Activated CD8-positive, alpha-beta memory T cell treated with anti-CD3 and anti-CD28 coated beads, Interleukin-2, amount 50 U/mL, for 4 hours (primary cell): Measurements from ENCODE around the gene MDC1.
A peak's percentile ranks its signal among the peaks of the same experiment; 100 is the strongest.
"Not testable (repeated sequence)": the region's sequence is repeated elsewhere in the genome, so short reads cannot be mapped to it uniquely, and the experiment has no call there.

Experiments used
- DNase-seq: peaks from one replicate; pipeline ENCODE4 v3.0.0-alpha.2; 2020

The MDC1 gene

GRCh38 chr6:30744054-30744805 is 27.1 kb upstream of the MDC1 start, which contains the start of gene IER3:
IER3 (minus strand) TSS chr6:30744547; CDS start chr6:30744518, 29 bp downstream.
- peak; percentile 81 for DNase-seq

DNA sequence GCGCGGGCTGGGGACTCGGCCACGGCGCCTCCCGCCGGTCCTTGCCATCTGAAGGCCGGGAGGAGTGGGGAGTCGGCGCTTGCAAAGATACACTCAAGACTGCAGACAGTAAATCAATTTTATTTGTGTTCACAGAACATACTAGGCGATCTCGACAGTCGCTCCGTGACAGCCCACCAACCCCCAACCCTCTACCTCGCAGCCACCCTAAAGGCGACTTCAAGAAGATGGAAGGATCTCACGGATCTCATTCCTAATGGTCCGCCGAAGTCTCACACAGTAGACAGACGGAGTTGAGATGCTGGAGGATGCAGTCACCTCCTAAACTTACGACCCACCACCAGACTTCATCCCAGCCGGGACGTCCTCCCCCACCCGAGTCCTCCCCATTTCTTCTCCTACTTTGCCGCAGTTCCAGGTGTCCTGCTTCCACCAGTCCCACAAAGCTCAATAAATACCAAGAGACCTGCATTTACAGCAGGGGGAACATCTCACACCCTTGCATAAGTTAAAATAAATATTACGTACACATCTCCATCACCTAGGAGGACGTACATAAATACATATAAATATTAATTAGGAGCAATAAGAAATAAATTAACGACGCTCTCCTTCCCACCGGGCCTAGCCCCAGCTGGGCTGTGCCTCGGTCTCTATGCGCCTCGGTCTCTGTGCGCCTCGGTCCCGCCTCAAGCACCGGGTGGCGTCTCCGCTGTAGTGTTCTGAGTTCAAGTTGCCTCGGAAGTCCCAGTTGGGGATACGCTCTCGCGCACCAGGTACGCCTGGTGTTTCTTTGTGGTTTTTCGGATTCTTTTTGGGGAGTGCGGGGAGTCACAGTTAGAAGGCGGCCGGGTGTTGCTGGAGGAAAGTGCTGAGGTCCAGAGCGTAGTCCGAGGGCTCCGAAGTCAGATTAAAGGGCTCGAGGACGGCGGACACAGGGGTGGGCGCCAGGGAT is 26.3 kb upstream of the MDC1 start:
- DNase-seq = peak; percentile 42

DNA sequence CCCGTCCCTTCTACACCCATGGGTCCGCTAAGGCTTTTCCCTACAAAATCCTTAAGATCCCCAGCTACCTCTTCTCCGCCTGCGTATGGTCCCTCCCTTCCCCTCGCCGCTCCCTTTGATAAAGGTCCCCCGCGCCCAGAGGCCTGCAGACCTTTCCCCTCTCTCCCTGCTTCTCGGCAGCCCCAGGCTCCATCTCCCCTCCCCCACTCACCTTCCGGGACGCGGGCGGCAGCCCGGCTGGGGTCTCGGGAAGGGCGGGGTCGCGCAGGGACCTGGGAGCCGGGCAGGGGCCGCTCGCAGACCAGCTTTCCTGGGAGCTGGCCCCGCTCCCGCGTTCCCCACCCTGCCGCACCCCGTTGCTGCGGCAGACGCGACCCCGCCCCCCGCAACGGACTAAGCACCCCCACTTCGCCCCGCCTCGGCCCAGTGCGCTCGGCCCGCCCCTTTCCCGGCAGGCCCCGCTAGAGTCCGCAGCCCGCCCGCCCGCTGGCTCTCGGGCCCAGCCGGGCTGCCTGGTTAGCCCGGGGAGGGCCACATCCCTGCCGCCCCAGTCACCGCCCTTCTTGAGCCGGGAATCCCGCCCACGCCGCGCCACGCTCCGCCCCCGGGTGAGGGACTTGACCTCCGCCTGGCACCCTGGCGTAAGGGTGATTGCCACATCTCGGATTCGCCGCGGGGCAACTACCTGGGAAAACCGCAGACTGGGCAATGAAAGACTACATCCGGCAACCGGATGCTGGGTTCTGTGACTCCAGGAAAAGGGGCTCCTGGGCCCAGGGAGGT is 25.4 kb upstream of the MDC1 start, which contains the start of gene FLOT1:
FLOT1 (minus strand) TSS at position 372 of the 783 bp plus-strand sequence. CDS start 498 bp downstream, outside the sequence.
- DNase-seq = peak; percentile 86

GRCh38 chr6:30741789-30742315 is 24.8 kb upstream of the MDC1 start:
- DNase-seq = no peak

- DNase-seq = no peak
These were observed 24.1 kb upstream of the MDC1 start for GRCh38 chr6:30741063-30741779.

DNA sequence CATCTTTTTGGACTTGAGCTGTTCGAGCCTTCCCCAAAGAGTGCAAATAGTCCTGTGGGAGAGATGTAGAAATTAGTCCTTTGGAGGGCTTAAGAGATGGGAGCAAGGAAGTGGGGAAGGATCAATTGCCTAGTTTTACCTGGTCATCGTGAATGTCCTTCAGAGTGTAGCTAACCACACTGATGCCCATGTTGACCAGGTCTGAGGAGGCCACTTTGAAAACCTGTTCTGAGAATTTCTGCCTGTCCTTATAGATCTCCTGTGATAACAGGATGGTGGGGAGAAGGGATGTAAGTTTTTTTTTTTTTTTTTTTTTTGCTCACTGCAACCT is 23.4 kb upstream of the MDC1 start:
- no peak for DNase-seq

DNA sequence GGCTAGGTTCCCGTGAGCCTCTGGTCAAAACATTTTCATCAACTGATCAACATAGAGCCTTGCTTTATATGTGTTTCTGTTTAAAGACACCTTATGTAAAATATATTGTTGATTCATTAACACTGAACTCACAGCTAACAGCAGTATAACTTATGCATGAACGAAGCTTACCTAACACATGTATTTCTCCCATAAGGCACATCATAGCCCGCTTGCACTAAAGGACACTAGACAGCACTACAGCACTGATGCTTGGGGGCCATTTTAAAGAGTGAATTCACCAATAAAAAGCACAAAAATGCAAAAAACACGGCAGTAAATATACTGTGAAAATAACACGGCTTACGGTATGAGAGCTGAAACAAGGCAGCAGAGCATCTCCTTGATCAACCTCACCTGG is 21.5 kb upstream of the MDC1 start:
- no peak for DNase-seq

GRCh38 chr6:30735668-30736314 is 18.7 kb upstream of the MDC1 start:
- no peak for DNase-seq

GRCh38 chr6:30732237-30732943 is 15.3 kb upstream of the MDC1 start:
- no peak for DNase-seq

DNA sequence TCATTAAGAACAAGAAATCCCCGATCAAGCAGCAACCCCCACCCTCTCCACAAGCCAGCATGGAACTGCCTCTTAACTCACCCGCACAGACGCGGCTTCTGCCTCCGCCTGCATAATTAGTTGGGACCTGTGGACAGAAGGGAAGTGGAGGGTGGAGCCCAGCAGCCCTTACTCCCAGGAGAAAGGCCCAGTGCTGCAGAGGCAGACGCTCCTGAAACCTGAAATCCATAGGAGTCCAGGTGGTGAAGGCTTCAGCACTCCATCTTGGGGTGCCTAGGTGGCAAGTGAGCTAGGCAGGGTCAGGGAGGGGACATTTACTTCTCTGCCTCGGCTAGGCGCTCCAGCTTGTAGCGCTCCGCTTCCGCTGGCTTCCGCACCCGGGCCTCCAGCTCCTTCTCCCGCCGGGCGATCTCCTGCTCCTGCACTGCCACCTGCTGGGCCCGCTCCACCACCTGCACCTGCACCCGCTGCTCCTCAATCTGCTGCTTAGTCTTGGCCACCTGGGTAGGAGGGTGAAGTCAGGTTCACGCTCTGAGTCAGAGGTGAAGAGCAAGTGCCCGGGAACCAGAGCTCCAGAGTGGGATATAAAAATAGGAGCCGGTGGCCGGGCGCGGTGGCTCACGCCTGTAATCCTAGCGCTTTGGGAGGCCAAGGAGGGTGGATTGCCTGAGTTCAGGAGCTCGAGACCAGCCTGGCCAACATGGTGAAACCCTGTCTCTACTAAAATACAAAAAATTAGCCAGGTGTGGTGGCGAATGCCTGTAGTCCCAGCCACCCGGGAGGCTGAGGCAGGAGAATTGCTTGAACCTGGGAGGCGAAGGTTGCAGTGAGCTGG is 13.7 kb upstream of the MDC1 start:
- DNase-seq = peak; percentile 85

- DNase-seq = no peak
These were observed 11.0 kb upstream of the MDC1 start for GRCh38 chr6:30727920-30728553.

DNA sequence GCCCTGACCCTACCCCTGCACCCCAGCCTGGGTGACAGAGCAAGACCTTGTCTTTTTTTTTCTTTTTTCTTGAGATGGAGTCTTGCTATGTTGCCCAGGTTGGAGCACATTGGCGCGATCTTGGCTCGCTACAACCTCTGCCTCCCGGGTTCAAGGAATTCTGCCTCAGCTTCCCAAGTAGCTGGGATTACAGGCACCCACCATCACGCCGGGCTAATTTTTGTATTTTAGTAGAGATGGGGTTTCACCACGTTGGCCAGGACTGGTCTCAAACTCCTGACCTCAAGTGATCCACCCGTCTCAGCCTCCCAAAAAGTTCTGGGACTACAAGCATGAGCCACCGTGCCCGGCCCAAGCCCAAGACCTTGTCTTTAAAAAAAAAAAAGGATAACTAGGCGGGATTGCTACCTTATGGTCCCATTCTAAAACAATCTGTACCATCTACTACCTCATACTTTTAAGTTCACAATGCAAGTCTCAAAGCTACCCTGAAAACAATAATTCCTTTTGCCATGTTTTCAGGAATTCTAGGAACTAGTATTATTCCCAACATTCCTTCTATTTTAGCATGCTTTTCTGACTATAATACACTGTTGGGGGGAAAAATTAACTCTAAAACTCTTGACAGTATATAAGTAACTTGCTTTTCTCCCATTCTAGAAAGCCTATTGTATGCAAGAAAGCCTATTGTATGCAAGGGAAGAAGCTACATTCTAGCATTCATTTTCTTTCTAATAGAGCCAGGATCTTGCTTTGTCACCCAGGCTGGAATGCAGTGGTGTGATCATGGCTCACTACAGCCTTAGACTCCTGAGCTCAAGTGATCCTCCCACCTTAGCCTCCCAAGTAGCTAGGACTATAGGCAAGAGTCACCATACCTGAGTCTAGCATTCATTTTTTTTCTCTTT is 9.7 kb upstream of the MDC1 start:
- no peak for DNase-seq

DNA sequence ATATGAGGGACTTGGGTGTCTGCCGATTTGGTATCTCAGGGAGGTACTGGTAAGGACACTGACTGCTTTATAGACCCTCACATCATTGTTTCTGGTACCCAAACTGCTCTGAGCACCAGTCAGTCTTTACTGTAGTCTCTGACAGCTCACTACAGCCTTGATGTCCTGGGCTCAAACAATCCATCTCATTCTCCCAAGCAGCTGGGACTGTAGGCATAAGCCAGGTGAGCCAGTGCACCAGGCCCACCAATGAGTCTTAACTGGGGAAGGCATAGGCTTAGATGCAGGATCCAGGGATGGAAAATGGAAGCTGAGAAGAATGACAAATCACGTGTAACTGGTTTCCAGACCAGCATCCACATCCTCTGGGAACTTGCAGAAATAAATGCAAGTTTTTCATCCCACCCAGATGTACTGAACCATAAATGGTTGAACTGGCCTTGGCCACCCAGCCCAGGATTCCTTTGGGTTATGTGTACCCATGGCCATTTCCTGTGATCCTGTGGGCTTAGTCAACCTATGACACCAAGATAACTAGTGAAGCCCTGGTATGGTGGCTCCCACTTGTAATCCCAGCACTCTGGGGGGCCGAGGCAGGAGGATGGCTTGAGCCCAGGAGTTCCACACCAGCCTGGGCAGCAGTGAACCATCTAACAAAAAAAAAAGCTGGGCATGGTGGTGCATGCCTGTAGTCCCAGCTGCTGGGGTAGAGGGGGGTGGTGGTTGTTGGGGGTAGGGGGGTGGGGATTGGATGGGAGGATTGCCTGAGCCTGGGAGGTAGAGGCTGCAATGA is 8.8 kb upstream of the MDC1 start:
- no peak for DNase-seq

DNA sequence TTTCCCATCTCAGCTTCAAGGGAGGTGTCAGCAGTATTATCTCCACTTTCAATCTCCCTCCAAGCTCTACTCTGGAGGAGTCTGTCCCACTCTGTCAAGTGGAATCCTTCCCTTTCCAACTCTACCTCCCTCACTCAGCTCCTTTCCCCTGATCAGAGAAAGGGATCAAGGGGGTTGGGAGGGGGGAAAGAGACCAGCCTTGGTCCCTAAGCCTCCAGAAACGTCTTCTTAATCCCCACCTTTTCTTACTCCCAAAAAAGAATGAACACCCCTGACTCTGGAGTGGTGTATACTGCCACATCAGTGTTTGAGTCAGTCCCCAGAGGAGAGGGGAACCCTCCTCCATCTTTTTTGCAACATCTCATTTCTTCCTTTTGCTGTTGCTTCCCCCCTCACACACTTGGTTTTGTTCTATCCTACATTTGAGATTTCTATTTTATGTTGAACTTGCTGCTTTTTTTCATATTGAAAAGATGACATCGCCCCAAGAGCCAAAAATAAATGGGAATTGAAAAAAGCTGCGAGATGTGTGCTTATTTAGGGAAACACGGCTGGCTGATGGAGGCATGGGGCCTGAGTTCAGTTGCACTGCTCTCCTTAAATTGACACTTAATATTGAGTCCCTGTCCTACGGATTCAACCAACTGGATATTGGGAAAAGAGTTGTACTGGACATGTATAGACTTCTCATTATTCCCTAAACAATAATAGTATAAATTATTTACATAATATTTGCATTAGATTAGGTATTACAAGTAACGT is 8.0 kb upstream of the MDC1 start:
- no peak for DNase-seq

- DNase-seq = not testable (repeated sequence)
These were observed 7.0 kb upstream of the MDC1 start for GRCh38 chr6:30723843-30724741.
